ENCODE data around the gene USP53. TPM values are rescaled to one million over a fixed set of nuclear protein-coding genes. Genes with fewer than 3 reads are reported as not detected.

USP53 gene
- total RNA-seq, 1 experiment from 2014 or later = 68.0 TPM

DNA sequence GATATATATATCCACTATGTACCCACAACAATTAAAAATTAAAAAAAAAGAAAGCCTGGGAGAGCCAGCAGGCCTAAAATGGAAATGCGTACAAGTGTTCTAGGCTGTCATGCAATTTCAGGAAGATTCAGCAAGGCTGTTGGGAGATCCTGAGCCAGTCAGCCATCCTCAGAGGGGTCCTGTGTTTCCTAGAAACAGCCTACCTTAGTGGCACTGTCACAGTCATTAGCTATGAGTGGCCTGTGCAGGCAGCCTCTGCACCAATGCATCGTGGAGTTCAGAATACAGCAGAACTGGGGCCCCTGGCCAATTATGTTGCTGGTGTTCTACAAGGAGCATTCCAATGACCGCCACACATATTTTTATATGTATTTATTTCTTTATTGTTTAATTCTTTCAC lies 21.0 kb upstream of the USP53 start:
- CTCF ChIA-PET = no interaction called here
- Mint-ChIP-seq H3K27me3 (ENCODE audit: insufficient read depth, unreplicated experiment) (no peaks in the 10 kb centered on the region), H3K4me3 (ENCODE audit: unreplicated experiment) (no peak overlapping the region), H3K4me1 (ENCODE audit: insufficient read depth, unreplicated experiment) (no peaks in the 10 kb centered on the region), H3K36me3 (ENCODE audit: insufficient read depth, unreplicated experiment) (peaks cover 6% of the 10 kb centered on the region), H3K9me3 (ENCODE audit: unreplicated experiment) (no peaks in the 10 kb centered on the region), H3K27ac (ENCODE audit: low read depth, unreplicated experiment) (no peak overlapping the region)
- TF ChIP-seq CTCF (IDR thresholded peaks at IDR 0.05; ENCODE audit: unreplicated experiment) = no peak
- POLR2A ChIA-PET = no interaction called here
- BruUV-seq (replicated peaks) = no TSS peak
- DNase-seq (ENCODE audit: unreplicated experiment) = no peak
- intact Hi-C loops (cut with micrococcal nuclease) = no loop called here

DNA sequence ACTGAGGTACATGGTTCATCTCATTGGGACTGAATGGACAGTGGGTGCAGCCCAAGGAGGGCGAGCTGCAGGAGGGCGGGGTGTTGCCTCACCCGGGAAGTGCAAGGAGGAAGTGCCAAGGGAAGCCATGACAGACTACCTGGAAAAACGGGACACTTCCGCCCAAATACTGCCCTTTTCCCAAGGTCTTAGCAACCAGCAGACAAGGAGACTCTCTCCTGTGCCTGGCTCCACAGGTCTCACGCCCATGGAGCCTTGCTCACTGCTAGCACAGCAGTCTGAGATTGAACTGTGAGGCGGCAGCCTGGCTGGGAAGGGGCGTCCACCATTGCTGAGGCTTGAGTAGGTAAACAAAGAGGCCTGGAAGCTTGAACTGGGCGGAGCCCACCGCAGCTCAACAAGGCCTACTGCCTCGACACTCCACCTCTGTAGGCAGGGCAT lies 14.7 kb upstream of the USP53 start:
- Mint-ChIP-seq H3K27me3 (ENCODE audit: insufficient read depth, unreplicated experiment) (no peaks in the 10 kb centered on the region), H3K9me3 (ENCODE audit: unreplicated experiment) (peaks cover 16% of the 10 kb centered on the region), H3K36me3 (ENCODE audit: insufficient read depth, unreplicated experiment) (peaks cover 6% of the 10 kb centered on the region), H3K27ac (ENCODE audit: low read depth, unreplicated experiment) (no peak overlapping the region), H3K4me3 (ENCODE audit: unreplicated experiment) (no peak overlapping the region), H3K4me1 (ENCODE audit: insufficient read depth, unreplicated experiment) (no peaks in the 10 kb centered on the region)
- no TSS peak for BruUV-seq (replicated peaks)
- intact Hi-C loops (cut with micrococcal nuclease) = no loop called here
- POLR2A ChIA-PET = no interaction called here
- no peak for TF ChIP-seq CTCF (IDR thresholded peaks at IDR 0.05; ENCODE audit: unreplicated experiment)
- CTCF ChIA-PET = interaction anchor here (0.6 kb wide), 1 partner anchor 107 kb away, joined by 3 read pairs; no protein-coding TSS in a partner anchor
- no peak for DNase-seq (ENCODE audit: unreplicated experiment)

DNA sequence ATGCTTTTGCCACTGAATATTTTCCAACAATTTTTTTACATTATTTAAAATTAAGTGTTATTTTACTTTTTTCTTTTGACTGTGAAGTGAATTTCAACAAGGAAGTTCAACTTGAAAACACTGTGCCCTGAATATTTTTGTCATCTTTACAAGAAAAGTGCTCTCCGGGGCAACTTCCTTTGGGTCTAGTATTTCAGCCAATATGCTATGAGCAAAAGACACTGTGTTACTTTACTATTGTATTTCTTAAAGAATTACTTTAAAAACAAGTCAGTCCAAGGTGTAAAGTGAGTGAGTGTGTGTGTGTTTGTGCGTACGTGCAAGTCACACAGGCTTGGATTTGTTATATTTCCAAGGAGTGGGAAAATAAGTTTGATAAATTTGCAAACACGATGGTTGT lies 7.6 kb upstream of the USP53 start:
- BruUV-seq (replicated peaks) = no TSS peak
- Mint-ChIP-seq H3K27ac (ENCODE audit: low read depth, unreplicated experiment) (no peak overlapping the region), H3K36me3 (ENCODE audit: insufficient read depth, unreplicated experiment) (no peaks in the 10 kb centered on the region), H3K4me1 (ENCODE audit: insufficient read depth, unreplicated experiment) (peaks cover 11% of the 10 kb centered on the region), H3K9me3 (ENCODE audit: unreplicated experiment) (peaks cover 16% of the 10 kb centered on the region), H3K27me3 (ENCODE audit: insufficient read depth, unreplicated experiment) (no peaks in the 10 kb centered on the region), H3K4me3 (ENCODE audit: unreplicated experiment) (no peak overlapping the region)
- TF ChIP-seq CTCF (IDR thresholded peaks at IDR 0.05; ENCODE audit: unreplicated experiment) = no peak
- ChIA-PET CTCF (interaction anchor here (0.6 kb wide), 1 partner anchor 12 kb away, joined by 3 read pairs; no protein-coding TSS in a partner anchor), POLR2A (no interaction called here)
- DNase-seq (ENCODE audit: unreplicated experiment) = no peak
- intact Hi-C loops (cut with micrococcal nuclease) = no loop called here

GRCh38 chr4:119205690-119206089 lies 6.8 kb upstream of the USP53 start:
- POLR2A ChIA-PET = no interaction called here
- DNase-seq (ENCODE audit: unreplicated experiment) = no peak
- BruUV-seq (replicated peaks) = no TSS peak

More at GRCh38 chr4:119205690-119206089, 6.8 kb upstream of the USP53 start:
- Mint-ChIP-seq H3K9me3 (ENCODE audit: unreplicated experiment) (peaks cover 10% of the 10 kb centered on the region), H3K4me3 (ENCODE audit: unreplicated experiment) (no peak overlapping the region), H3K27me3 (ENCODE audit: insufficient read depth, unreplicated experiment) (no peaks in the 10 kb centered on the region), H3K4me1 (ENCODE audit: insufficient read depth, unreplicated experiment) (peaks cover 15% of the 10 kb centered on the region), H3K27ac (ENCODE audit: low read depth, unreplicated experiment) (no peak overlapping the region), H3K36me3 (ENCODE audit: insufficient read depth, unreplicated experiment) (no peaks in the 10 kb centered on the region)
- CTCF ChIA-PET = no interaction called here
- no peak for TF ChIP-seq CTCF (IDR thresholded peaks at IDR 0.05; ENCODE audit: unreplicated experiment)
- intact Hi-C loops (cut with micrococcal nuclease) = no loop called here
